Motor neuron (in vitro differentiated cells): ENCODE measurements around the gene OPCML. TPM values are rescaled to one million over a fixed set of nuclear protein-coding genes. Genes with fewer than 3 reads are reported as not detected.

ENCODE experiments used
- ATAC-seq, 8 experiments: fragments of 200-7000 bp; cut with Tn5 transposase; replicated peaks in 6 of 8; 2 replicates each; pipeline ENCODE4 v1.8.0; 2021; ENCODE audit warnings: mild to moderate bottlenecking in 8 of 8, moderate library complexity in 8 of 8
- H3K27ac ChIP-seq, 2 donors: fragments of 250-450 bp; sonication (Bioruptor Pico); 2 replicates each; pipeline ENCODE4 v1.9.0; 2021; ENCODE audit warnings: antibody characterized with exemption in 2 of 2, mild to moderate bottlenecking in 2 of 2, moderate library complexity in 1 of 2
- H3K4me1 ChIP-seq, 2 donors: fragments of 250-450 bp; sonication (Bioruptor Pico); replicated peaks in 1 of 2; 2 replicates each; pipeline ENCODE4 v1.6.1; 2021; ENCODE audit warnings: antibody characterized with exemption in 2 of 2, mild to moderate bottlenecking in 2 of 2, moderate library complexity in 1 of 2
- H3K4me3 ChIP-seq, 5 donors: fragments of 250-450 bp; sonication (Bioruptor Pico); 2 replicates each; pipeline ENCODE4 v1.9.0; 2021; ENCODE audit warnings: antibody characterized with exemption in 5 of 5, mild to moderate bottlenecking in 5 of 5, moderate library complexity in 4 of 5
- whole genome bisulfite sequencing, 10 experiments: fragments of 450-650 bp; shearing (Covaris generic); methylation state at CpG; one replicate each; pipeline ENCODE4 v1.0.0; 2022; 5-methylcytosine and 5-hydroxymethylcytosine counted together
- in situ Hi-C, 9 experiments: fragments of 400-800 bp; cut with MboI; loops; one replicate each; pipeline ENCODE4 v1.15.0; 2021; ENCODE audit warnings: low sequenced_read_pairs in 9 of 9, low pct_unique_long_range_greater_than_20kb in 2 of 9; ENCODE audit not compliant: unreplicated experiment in 9 of 9
- total RNA-seq, 8 experiments: library from RNA; unstranded; fragments of 300-600 nt; gene quantifications; 2 replicates each; pipeline versions ENCODE4 v1.2.3 to v1.2.4, GENCODE V29; 2022

The OPCML gene
- total RNA-seq, 8 experiments from 2014 or later: 0.40 to 20.1 (median 7.2) TPM

GRCh38 chr11:133553885-133554740 is 21.8 kb upstream of the OPCML start:
- no peak overlapping the region for H3K4me3 ChIP-seq
- no peak for ATAC-seq
- H3K4me1 ChIP-seq: peaks cover 14 to 31% of the 10 kb centered on the region in 2 donors
- H3K27ac ChIP-seq: no peak overlapping the region
- in situ Hi-C loops: no loop called here
- 17 to 100% (median 83%) methylated on average over 3 to 21 of the region's 22 CpGs; no CpG with 5 or more reads in 1 of the 10 experiments for WGBS, 10 experiments

GRCh38 chr11:133552938-133553337 is 20.6 kb upstream of the OPCML start:
- Histone ChIP-seq H3K27ac (no peak overlapping the region), H3K4me1 (peaks cover 20 to 37% of the 10 kb centered on the region in 2 donors), H3K4me3 (no peak overlapping the region)
- ATAC-seq: no peak
- WGBS, 10 experiments: 0 to 100% (median 100%) methylated on average over 1 to 2 of the region's 6 CpGs; no CpG with 5 or more reads in 5 of the 10 experiments
- in situ Hi-C loops: no loop called here

DNA sequence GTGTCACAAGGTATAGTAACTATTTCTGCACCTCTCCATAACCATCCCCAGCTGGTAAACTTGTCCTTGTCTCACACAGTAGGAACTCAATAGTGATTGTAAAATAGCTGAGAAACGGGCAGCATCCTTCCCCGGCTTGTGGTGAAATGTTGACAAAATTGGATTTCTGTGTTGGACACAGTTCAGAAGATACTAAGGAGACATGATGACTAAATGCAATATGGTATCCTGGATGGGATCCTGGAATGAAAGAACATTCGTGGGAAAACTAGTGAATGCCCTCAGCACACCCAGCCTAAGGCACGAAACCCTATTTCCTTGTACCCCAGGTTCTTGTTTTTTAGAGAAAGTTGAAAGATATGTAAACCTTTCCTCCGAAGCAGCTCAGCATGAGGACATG is 18.8 kb upstream of the OPCML start:
- H3K4me1 ChIP-seq: peaks cover 20 to 40% of the 10 kb centered on the region in 2 donors
- H3K27ac ChIP-seq: no peak overlapping the region
- 0 to 97% (median 87%) methylated on average over 3 to 5 of the region's 5 CpGs; no CpG with 5 or more reads in 1 of the 10 experiments for WGBS, 10 experiments
- in situ Hi-C loops: no loop called here
- no peak for ATAC-seq
- H3K4me3 ChIP-seq: no peak overlapping the region

DNA sequence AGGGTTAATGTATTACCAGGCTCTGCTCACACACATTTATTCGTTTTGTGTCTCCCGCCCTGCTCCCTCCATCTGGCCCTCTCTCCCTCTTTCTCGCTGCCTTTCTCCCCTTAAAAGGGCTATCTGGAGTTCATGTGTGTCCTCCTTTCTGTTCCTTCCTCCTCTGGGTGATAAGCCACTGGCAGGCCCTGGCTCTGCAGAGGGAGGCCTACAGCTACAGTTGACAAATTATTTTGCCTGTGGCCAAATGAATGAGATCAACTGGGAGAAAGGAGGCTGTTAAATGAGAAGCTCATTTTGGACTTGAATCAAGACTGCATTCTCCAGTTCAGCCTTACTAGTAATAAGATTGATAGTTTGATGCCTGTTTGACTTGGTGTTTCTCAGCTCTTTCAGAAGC is 17.5 kb upstream of the OPCML start:
- Histone ChIP-seq H3K4me3 (no peak overlapping the region), H3K27ac (no peak overlapping the region), H3K4me1 (peaks cover 26 to 42% of the 10 kb centered on the region in 2 donors)
- ATAC-seq: peak in 4 of 8 experiments; percentile 26 to 46 (median 40)
- 0 to 20% (median 0%) methylated on average over 1 to 3 of the region's 3 CpGs; no CpG with 5 or more reads in 6 of the 10 experiments for WGBS, 10 experiments
- in situ Hi-C loops: no loop called here

DNA sequence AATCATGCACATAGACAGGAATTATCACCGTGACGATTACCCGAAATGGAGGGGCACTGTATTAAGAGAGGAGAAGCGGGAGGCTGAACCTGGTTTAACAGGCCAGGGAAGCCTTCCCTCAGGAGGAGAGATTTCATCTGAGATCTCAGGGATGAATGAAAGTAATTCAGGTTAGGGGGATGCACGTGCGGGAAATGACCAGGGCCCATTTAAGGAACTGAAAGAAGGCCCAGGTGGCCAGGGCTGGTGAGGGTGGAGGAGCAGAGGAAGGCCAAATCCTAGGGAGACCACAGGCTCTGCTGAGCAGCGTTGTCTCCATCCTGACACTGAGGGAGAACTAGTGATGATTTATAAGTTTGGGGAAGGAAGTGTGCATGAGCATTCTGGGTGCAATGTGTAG is 16.3 kb upstream of the OPCML start:
- WGBS, 10 experiments: 40 to 100% (median 80%) methylated on average over 1 to 7 of the region's 7 CpGs; no CpG with 5 or more reads in 2 of the 10 experiments
- in situ Hi-C loops: no loop called here

GRCh38 chr11:133547808-133548494 is 15.7 kb upstream of the OPCML start:
- in situ Hi-C loops: no loop called here
- Histone ChIP-seq H3K4me1 (peaks cover 34 to 39% of the 10 kb centered on the region in 2 donors), H3K4me3 (no peak overlapping the region), H3K27ac (no peak overlapping the region)
- ATAC-seq: no peak
- 21 to 100% (median 80%) methylated on average over 1 to 9 of the region's 12 CpGs; no CpG with 5 or more reads in 1 of the 10 experiments for WGBS, 10 experiments

More for the DNA sequence above, 16.3 kb upstream of the OPCML start:
- no peak overlapping the region for H3K4me3 ChIP-seq
- H3K4me1 ChIP-seq: peaks cover 34 to 39% of the 10 kb centered on the region in 2 donors
- ATAC-seq: no peak
- H3K27ac ChIP-seq: no peak overlapping the region

DNA sequence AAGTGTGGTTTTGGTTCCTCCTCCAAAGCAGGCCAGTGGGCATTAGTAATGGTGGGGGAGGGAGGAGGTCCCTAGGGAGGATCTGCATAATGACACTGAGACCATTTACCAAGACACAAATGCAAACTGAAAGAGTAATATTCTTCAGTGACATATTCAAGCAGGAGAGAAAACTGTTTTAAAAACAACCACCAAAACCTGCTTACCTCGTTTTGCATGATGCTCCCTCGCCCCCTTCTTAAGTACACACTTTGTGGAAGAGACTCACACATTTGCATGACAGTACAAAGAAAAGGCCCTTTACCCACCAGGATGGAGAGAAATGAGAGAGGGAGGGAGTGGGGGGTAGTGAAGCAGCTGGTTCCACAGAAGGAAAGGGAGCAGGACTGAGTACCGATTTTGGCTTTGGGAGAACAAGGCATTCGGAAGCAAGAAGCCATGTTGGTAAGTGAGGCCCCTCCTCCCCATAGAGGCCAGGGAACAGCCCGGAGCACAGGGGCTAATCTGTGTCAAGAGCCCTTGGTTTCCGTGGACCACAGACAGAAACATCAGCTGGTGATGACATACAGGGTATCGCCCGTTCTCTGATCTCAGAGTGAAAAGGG is 13.0 kb upstream of the OPCML start:
- peak overlapping the region; percentile 11 to 35 for H3K27ac ChIP-seq
- peak in 5 of 8 experiments; percentile 47 to 69 (median 58) for ATAC-seq
- WGBS, 10 experiments: 10 to 43% (median 22%) methylated on average over 2 to 5 of the region's 8 CpGs; no CpG with 5 or more reads in 5 of the 10 experiments
- in situ Hi-C loops: no loop called here
- H3K4me1 ChIP-seq: peaks cover 50 to 59% of the 10 kb centered on the region in 2 donors
- H3K4me3 ChIP-seq: no peak overlapping the region

- peak in 5 of 8 experiments; percentile 22 to 40 (median 38) for ATAC-seq
Observed at GRCh38 chr11:133541720-133542095, 9.4 kb upstream of the OPCML start.

DNA sequence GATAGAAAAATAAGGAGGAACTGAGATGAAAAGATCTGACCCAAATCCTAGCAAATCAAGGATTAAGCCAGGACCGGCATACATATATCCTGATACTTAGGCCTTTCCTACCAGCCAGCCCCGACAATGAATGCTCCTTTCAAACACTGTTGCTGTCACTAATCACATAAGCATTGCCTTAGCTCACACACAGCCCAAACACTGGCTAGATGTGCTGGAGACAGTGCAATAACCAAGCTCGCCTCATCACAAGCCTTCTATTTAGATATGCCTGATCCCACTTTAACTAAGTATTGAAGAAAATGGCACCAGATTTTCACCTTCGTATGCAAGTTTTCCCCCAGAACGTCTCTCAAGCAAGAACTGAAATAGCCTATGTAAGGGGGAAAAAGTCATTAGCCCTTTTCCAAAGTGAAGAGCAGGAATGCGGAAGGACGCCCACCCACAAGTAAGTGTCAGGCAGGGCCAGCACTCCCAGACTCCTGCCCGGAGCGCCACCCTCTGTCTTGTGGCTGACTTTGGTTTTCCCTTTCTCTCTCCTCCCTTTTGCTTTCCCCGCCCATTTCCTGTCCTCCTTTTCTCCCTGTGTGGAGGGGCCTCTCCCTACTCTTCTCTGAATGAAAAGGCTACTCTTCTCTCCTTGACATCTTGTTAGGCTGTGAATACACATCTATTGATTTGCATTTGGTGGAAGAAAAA is 8.9 kb upstream of the OPCML start:
- Histone ChIP-seq H3K4me3 (no peak overlapping the region), H3K27ac (no peak overlapping the region), H3K4me1 (peaks cover 41 to 44% of the 10 kb centered on the region in 2 donors)
- 11 to 67% (median 31%) methylated on average over 1 to 4 of the region's 10 CpGs; no CpG with 5 or more reads in 2 of the 10 experiments for WGBS, 10 experiments
- in situ Hi-C loops: no loop called here
- peak in 6 of 8 experiments; percentile 24 to 90 (median 84) for ATAC-seq

More at GRCh38 chr11:133541720-133542095, 9.4 kb upstream of the OPCML start:
- H3K4me3 ChIP-seq: no peak overlapping the region
- peaks cover 38 to 39% of the 10 kb centered on the region in 2 donors for H3K4me1 ChIP-seq
- in situ Hi-C loops: no loop called here
- WGBS, 10 experiments: 22 to 60% (median 40%) methylated on average over 1 to 7 of the region's 7 CpGs; no CpG with 5 or more reads in 7 of the 10 experiments
- H3K27ac ChIP-seq: no peak overlapping the region

- Histone ChIP-seq H3K27ac (no peak overlapping the region), H3K4me1 (peaks cover 22 to 23% of the 10 kb centered on the region in 2 donors), H3K4me3 (no peak overlapping the region)
- WGBS, 10 experiments: 0 to 100% (median 95%) methylated on average over 1 of the region's 1 CpG; no CpG with 5 or more reads in 6 of the 10 experiments
- no peak for ATAC-seq
- in situ Hi-C loops: no loop called here
Observed at GRCh38 chr11:133536198-133536597, 3.9 kb upstream of the OPCML start.

GRCh38 chr11:133533205-133533604 is 904 bp upstream of the OPCML start:
- H3K27ac ChIP-seq: no peak overlapping the region
- peaks cover 22 to 34% of the 10 kb centered on the region in 2 donors for H3K4me1 ChIP-seq
- WGBS, 10 experiments: 0 to 93% (median 21%) methylated on average over 1 to 4 of the region's 6 CpGs; no CpG with 5 or more reads in 4 of the 10 experiments
- in situ Hi-C loops: no loop called here
- H3K4me3 ChIP-seq: no peak overlapping the region
- no peak for ATAC-seq

DNA sequence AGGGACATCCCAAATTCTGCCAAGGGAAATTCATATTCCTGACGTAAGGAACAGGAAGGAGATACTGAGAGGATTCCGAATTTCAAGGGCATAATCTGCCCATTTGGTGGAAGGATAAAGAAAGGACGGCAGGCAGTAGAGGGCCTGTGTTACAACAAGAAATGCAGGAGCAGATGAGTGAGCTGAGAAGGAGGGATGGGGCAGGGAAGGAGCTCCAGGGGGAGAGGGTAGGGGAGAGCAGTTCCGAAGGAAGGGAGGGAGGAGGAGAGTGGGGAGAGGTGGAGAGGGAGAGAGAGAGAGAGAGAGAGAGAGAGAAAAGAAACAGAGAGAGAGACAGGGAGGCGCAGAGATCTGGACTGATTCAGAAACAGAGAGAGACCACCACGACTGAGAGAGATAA is 843 bp downstream of the OPCML start:
- H3K27ac ChIP-seq: no peak overlapping the region
- H3K4me1 ChIP-seq: peaks cover 21 to 26% of the 10 kb centered on the region in 2 donors
- H3K4me3 ChIP-seq: peak overlapping the region in 4 of 5 donors; percentile 17 to 30 (median 22)
- in situ Hi-C loops: no loop called here
- 0 to 67% (median 10%) methylated on average over 1 to 2 of the region's 6 CpGs; no CpG with 5 or more reads in 4 of the 10 experiments for WGBS, 10 experiments
- ATAC-seq: peak in 2 of 8 experiments; percentile 5 to 18
